ENCODE measurements around the gene MAN1A1. TPM values are rescaled to one million over a fixed set of nuclear protein-coding genes. Genes with fewer than 3 reads are reported as not detected.

MAN1A1 gene
- total RNA-seq, 1 experiment from 2014 or later: 0.06 TPM

DNA sequence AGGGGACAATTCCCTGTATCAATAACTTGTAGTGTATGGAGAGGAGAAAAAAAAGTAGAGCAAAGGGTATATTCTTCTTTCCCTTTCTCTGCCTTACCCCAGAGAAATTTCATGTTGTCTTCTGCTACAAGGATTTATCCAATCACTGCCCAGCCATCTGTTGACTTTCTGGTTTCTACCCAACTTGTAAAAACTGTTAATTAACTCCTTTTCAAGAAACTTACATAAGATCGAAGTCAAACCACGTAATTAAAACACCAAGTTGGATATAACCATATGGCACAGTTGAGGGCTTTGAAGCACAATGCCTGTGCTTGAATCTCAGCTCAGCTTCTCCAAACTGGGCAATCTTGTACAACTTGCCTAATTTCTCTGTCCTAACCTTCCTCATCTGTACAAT, 99.5 kb downstream of the MAN1A1 start:
- ChIA-PET POLR2A (ENCODE audit: low non-redundant PET) (no interaction called here), CTCF (no interaction called here)
- Histone ChIP-seq H3K27ac (ENCODE audit: low read depth, low read length, poor library complexity, severe bottlenecking) (no peak overlapping the region), H3K36me3 (ENCODE audit: insufficient read depth, low read length, poor library complexity, severe bottlenecking) (no peaks in the 10 kb centered on the region), H3K4me1 (ENCODE audit: insufficient read depth, low read length, poor library complexity, severe bottlenecking) (peaks cover 3% of the 10 kb centered on the region), H3K27me3 (replicated peaks; ENCODE audit: insufficient read depth, low read depth, low read length, poor library complexity) (no peaks in the 10 kb centered on the region), H3K9me3 (ENCODE audit: low read depth, low read length, poor library complexity, severe bottlenecking) (no peaks in the 10 kb centered on the region), H3K4me3 (ENCODE audit: low read depth, low read length, poor library complexity, severe bottlenecking) (no peak overlapping the region)
- BruUV-seq (replicated peaks): no TSS peak
- intact Hi-C loops (cut with micrococcal nuclease; ENCODE audit: unreplicated experiment): no loop called here
- TF ChIP-seq, protein P1, sequence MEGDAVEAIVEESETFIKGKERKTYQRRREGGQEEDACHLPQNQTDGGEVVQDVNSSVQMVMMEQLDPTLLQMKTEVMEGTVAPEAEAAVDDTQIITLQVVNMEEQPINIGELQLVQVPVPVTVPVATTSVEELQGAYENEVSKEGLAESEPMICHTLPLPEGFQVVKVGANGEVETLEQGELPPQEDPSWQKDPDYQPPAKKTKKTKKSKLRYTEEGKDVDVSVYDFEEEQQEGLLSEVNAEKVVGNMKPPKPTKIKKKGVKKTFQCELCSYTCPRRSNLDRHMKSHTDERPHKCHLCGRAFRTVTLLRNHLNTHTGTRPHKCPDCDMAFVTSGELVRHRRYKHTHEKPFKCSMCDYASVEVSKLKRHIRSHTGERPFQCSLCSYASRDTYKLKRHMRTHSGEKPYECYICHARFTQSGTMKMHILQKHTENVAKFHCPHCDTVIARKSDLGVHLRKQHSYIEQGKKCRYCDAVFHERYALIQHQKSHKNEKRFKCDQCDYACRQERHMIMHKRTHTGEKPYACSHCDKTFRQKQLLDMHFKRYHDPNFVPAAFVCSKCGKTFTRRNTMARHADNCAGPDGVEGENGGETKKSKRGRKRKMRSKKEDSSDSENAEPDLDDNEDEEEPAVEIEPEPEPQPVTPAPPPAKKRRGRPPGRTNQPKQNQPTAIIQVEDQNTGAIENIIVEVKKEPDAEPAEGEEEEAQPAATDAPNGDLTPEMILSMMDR (conservative IDR thresholded peaks at IDR 0.05; ENCODE audit: low read depth, low read length): no peak
- no peak for TF ChIP-seq EZH2 (IDR thresholded peaks at IDR 0.05; ENCODE audit: borderline replicate concordance, low read depth, low read length, poor library complexity, severe bottlenecking)
- DNase-seq (ENCODE audit: low spot score): no peak

DNA sequence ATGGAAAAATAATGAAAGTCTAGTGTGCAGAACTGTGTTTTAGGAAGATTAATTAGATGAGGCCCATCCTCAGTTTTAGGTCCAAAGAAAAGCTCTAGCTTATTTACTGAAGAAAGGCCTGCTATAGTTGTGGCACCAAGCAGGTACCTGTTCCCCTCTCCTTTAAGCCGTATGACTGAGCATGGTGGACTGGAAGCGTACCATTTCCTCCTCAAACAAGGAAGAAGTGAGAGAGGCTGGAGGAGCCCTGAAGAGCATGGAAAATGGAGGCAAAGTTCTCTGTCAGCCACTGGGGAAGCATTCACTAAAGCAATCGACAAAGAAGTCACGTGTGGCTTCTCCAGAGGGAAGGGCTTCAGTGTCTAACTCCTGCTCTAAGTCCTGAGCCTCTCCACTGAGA, 100.2 kb downstream of the MAN1A1 start:
- no peak overlapping the region for H3K4me3 ChIP-seq (ENCODE audit: low read depth, low read length, poor library complexity, severe bottlenecking)
- no TSS peak for BruUV-seq (replicated peaks)
- ChIA-PET POLR2A (ENCODE audit: low non-redundant PET) (no interaction called here), CTCF (no interaction called here)
- H3K9me3 ChIP-seq (ENCODE audit: low read depth, low read length, poor library complexity, severe bottlenecking): no peaks in the 10 kb centered on the region
- H3K36me3 ChIP-seq (ENCODE audit: insufficient read depth, low read length, poor library complexity, severe bottlenecking): no peaks in the 10 kb centered on the region
- H3K27ac ChIP-seq (ENCODE audit: low read depth, low read length, poor library complexity, severe bottlenecking): no peak overlapping the region
- no peak for DNase-seq (ENCODE audit: low spot score)
- TF ChIP-seq EZH2 (IDR thresholded peaks at IDR 0.05; ENCODE audit: borderline replicate concordance, low read depth, low read length, poor library complexity, severe bottlenecking): no peak
- TF ChIP-seq, protein P1 (conservative IDR thresholded peaks at IDR 0.05; ENCODE audit: low read depth, low read length): no peak
- intact Hi-C loops (cut with micrococcal nuclease; ENCODE audit: unreplicated experiment): no loop called here
- no peaks in the 10 kb centered on the region for H3K27me3 ChIP-seq (replicated peaks; ENCODE audit: insufficient read depth, low read depth, low read length, poor library complexity)
- H3K4me1 ChIP-seq (ENCODE audit: insufficient read depth, low read length, poor library complexity, severe bottlenecking): peaks cover 3% of the 10 kb centered on the region

DNA sequence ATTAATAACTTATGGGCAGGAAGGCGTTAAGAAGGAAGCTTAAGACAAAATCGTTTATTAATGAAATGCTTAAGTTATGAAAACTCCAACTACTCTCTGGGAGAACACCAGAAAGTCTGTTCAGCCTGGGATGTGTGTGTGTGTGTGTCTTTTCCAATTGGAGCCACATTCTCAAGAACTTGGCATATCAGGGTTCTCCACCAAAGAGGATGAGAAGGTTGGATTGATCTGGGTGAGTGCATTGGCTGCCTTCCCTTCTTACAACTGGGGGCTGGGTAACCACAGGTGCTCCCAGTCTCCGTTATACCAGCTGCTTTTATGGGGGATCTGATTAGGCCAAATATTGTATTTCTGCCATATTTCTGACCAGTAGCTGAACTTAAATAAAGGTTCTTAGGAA, 102.1 kb downstream of the MAN1A1 start:
- no peak overlapping the region for H3K27ac ChIP-seq (ENCODE audit: low read depth, low read length, poor library complexity, severe bottlenecking)
- ChIA-PET CTCF (no interaction called here), POLR2A (ENCODE audit: low non-redundant PET) (no interaction called here)
- no TSS peak for BruUV-seq (replicated peaks)
- DNase-seq (ENCODE audit: low spot score): no peak
- H3K27me3 ChIP-seq (replicated peaks; ENCODE audit: insufficient read depth, low read depth, low read length, poor library complexity): no peaks in the 10 kb centered on the region
- TF ChIP-seq, protein P1 (conservative IDR thresholded peaks at IDR 0.05; ENCODE audit: low read depth, low read length): no peak
- no peak for TF ChIP-seq EZH2 (IDR thresholded peaks at IDR 0.05; ENCODE audit: borderline replicate concordance, low read depth, low read length, poor library complexity, severe bottlenecking)
- intact Hi-C loops (cut with micrococcal nuclease; ENCODE audit: unreplicated experiment): no loop called here
- no peaks in the 10 kb centered on the region for H3K9me3 ChIP-seq (ENCODE audit: low read depth, low read length, poor library complexity, severe bottlenecking)
- peaks cover 3% of the 10 kb centered on the region for H3K4me1 ChIP-seq (ENCODE audit: insufficient read depth, low read length, poor library complexity, severe bottlenecking)
- no peaks in the 10 kb centered on the region for H3K36me3 ChIP-seq (ENCODE audit: insufficient read depth, low read length, poor library complexity, severe bottlenecking)
- no peak overlapping the region for H3K4me3 ChIP-seq (ENCODE audit: low read depth, low read length, poor library complexity, severe bottlenecking)

Measured in A673 (cell line).